IMR-90 (cell line): ENCODE data around the gene CSKMT. TPM values are rescaled to one million over a fixed set of nuclear protein-coding genes. Genes with fewer than 3 reads are reported as not detected.
A peak's percentile ranks its signal among the peaks of the same experiment; 100 is the strongest.

ENCODE experiments used
- ATAC-seq: fragments of 200-7000 bp; cut with Tn5 transposase; 2 replicates; pipeline ENCODE4 v1.9.1; 2020; ENCODE audit warnings: low read depth, mild to moderate bottlenecking, moderate library complexity
- BruUV-seq: library from RNA; stranded (reverse); fragments of 400-500 nt; replicated peaks from 2 replicates; lab custom pipeline; 2021; lab: Mats Ljungman, UMichigan
- CTCF ChIA-PET: fragments of 300-600 bp; formaldehyde crosslinking; extraction: SDS; loops from one replicate; lab custom pipeline; 2021; ENCODE audit warnings: antibody characterized with exemption; lab: Yijun Ruan, JAX
- POLR2A ChIA-PET: fragments of 300-600 bp; sonication (Branson Sonifier 250); formaldehyde crosslinking; loops from one replicate; lab custom pipeline; 2022; ENCODE audit warnings: antibody characterized with exemption; ENCODE audit not compliant: unreplicated experiment; lab: Charles Lee
- DNase-seq: peaks from one replicate; pipeline ENCODE4 v3.0.0; 2013
- H2AFZ ChIP-seq: replicated peaks from 2 replicates; pipeline ENCODE3; 2013; ENCODE audit warnings: low read length, mild to moderate bottlenecking; ENCODE audit not compliant: poor library complexity
- H2AK5ac ChIP-seq: 2 replicates; pipeline ENCODE4 v1.6.1; 2013; ENCODE audit warnings: low read depth, low read length, inconsistent platforms
- H2AK9ac ChIP-seq: replicated peaks from 2 replicates; pipeline ENCODE3; 2013; ENCODE audit warnings: mild to moderate bottlenecking, low read depth, low read length, moderate library complexity; ENCODE audit not compliant: poor library complexity
- H2BK120ac ChIP-seq: 2 replicates; pipeline ENCODE4 v1.6.1; 2013; ENCODE audit warnings: low read depth, low read length, inconsistent platforms
- H2BK15ac ChIP-seq: 3 replicates; pipeline ENCODE4 v1.6.1; 2013; ENCODE audit warnings: low read depth, low read length, inconsistent platforms
- H2BK20ac ChIP-seq: 2 replicates; pipeline ENCODE4 v1.6.1; 2013; ENCODE audit warnings: low read depth, mild to moderate bottlenecking, inconsistent platforms, low read length, moderate library complexity
- H2BK5ac ChIP-seq: 2 replicates; pipeline ENCODE4 v1.6.1; 2013; ENCODE audit warnings: mild to moderate bottlenecking, low read depth, low read length, inconsistent platforms; ENCODE audit not compliant: poor library complexity, severe bottlenecking
- H3K14ac ChIP-seq: replicated peaks from 2 replicates; pipeline ENCODE4 v1.6.1; 2013; ENCODE audit warnings: low read depth, low read length, inconsistent platforms
- H3K18ac ChIP-seq: 2 replicates; pipeline ENCODE4 v1.6.1; 2013; ENCODE audit warnings: low read depth, low read length, control low read depth
- H3K23ac ChIP-seq: 2 replicates; pipeline ENCODE4 v1.6.1; 2013; ENCODE audit warnings: low read depth, low read length, inconsistent platforms
- H3K27ac ChIP-seq: 2 replicates; pipeline ENCODE4 v1.5.1; 2013; ENCODE audit warnings: mild to moderate bottlenecking, control low read depth, low read length; ENCODE audit not compliant: insufficient read depth
- H3K27me3 ChIP-seq: 2 replicates; pipeline ENCODE4 v1.6.1; 2013; ENCODE audit warnings: low read length; ENCODE audit not compliant: control insufficient read depth, insufficient read depth
- H3K36me3 ChIP-seq: 2 replicates; pipeline ENCODE4 v1.6.1; 2013; ENCODE audit warnings: low read length, mixed read lengths; ENCODE audit not compliant: control insufficient read depth, insufficient read depth
- H3K4ac ChIP-seq: 2 replicates; pipeline ENCODE4 v1.6.1; 2013; ENCODE audit warnings: low read depth, low read length, inconsistent platforms
- H3K4me1 ChIP-seq: 2 replicates; pipeline ENCODE4 v1.6.1; 2013; ENCODE audit warnings: low read length, mixed read lengths; ENCODE audit not compliant: control insufficient read depth, insufficient read depth
- H3K4me2 ChIP-seq: 2 replicates; pipeline ENCODE4 v1.6.1; 2013; ENCODE audit warnings: low read depth, mild to moderate bottlenecking, control low read depth, low read length, moderate library complexity
- H3K4me3 ChIP-seq: 2 replicates; pipeline ENCODE4 v1.5.1; 2013; ENCODE audit warnings: low read depth, mild to moderate bottlenecking, control low read depth, low read length, moderate library complexity; ENCODE audit not compliant: insufficient read depth
- H3K56ac ChIP-seq: 2 replicates; pipeline ENCODE4 v1.6.1; 2013; ENCODE audit warnings: low read length, inconsistent platforms; ENCODE audit not compliant: insufficient read depth; ENCODE audit errors: extremely low read depth
- H3K79me1 ChIP-seq, 2 experiments: 2 replicates each; pipeline ENCODE4 v1.6.1; 2013; ENCODE audit warnings: low read length in 2 of 2, inconsistent platforms in 1 of 2, low read depth in 1 of 2
- H3K9ac ChIP-seq: 2 replicates; pipeline ENCODE4 v1.6.1; 2013; ENCODE audit warnings: low read depth, low read length, control low read depth
- H3K9me1 ChIP-seq: 2 replicates; pipeline ENCODE4 v1.6.1; 2013; ENCODE audit warnings: low read length, inconsistent platforms; ENCODE audit not compliant: insufficient read depth
- H3K9me3 ChIP-seq: 2 replicates; pipeline ENCODE4 v1.6.1; 2013; ENCODE audit warnings: low read length; ENCODE audit not compliant: control insufficient read depth, insufficient read depth
- H4K20me1 ChIP-seq: 2 replicates; pipeline ENCODE4 v1.6.1; 2013; ENCODE audit warnings: low read length, inconsistent platforms; ENCODE audit not compliant: insufficient read depth
- H4K5ac ChIP-seq: 2 replicates; pipeline ENCODE4 v1.6.1; 2013; ENCODE audit warnings: mild to moderate bottlenecking, low read depth, low read length, control low read depth
- H4K8ac ChIP-seq, 2 experiments: 2 replicates each; pipeline ENCODE4 v1.6.1; 2013; ENCODE audit warnings: low read depth in 2 of 2, low read length in 2 of 2, control low read depth in 1 of 2, inconsistent platforms in 1 of 2
- H4K91ac ChIP-seq: 2 replicates; pipeline ENCODE4 v1.6.1; 2013; ENCODE audit warnings: low read depth, low read length, inconsistent platforms; ENCODE audit not compliant: insufficient read depth
- CEBPB ChIP-seq: IDR thresholded peaks from 2 replicates; pipeline ENCODE4 v1.6.1; 2012; ENCODE audit warnings: low read depth, low read length, improper control_type of control experiment
- FOS ChIP-seq: fragments of 150-350 bp; IDR thresholded peaks from 2 replicates; pipeline ENCODE4 v1.6.1; 2016; ENCODE audit warnings: low read depth, low read length
- MAFK ChIP-seq: IDR thresholded peaks from 2 replicates; pipeline ENCODE4 v1.6.1; 2012; ENCODE audit warnings: low read depth, low read length, improper control_type of control experiment
- MAZ ChIP-seq: IDR thresholded peaks from 2 replicates; pipeline ENCODE4 v1.6.1; 2012; ENCODE audit warnings: low read depth, mild to moderate bottlenecking, low read length, improper control_type of control experiment, moderate library complexity, borderline replicate concordance
- MXI1 ChIP-seq: IDR thresholded peaks from 2 replicates; pipeline ENCODE4 v1.6.1; 2012; ENCODE audit warnings: low read depth, mild to moderate bottlenecking, low read length, moderate library complexity, borderline replicate concordance
- NFE2L2 ChIP-seq: fragments of 150-350 bp; IDR thresholded peaks from 2 replicates; pipeline ENCODE4 v1.6.1; 2016; ENCODE audit warnings: low read depth, mild to moderate bottlenecking, low read length
- USF2 ChIP-seq: fragments of 150-350 bp; IDR thresholded peaks from 2 replicates; pipeline ENCODE4 v1.6.1; 2017; ENCODE audit warnings: mild to moderate bottlenecking, antibody characterized with exemption, low read length, low read depth
- WGBS, 2 experiments: methylation state at CpG; one replicate each; pipeline versions ENCODE4 v1.1.5 to v1.1.7; 2013; ENCODE audit warnings: missing lambda C conversion rate in 2 of 2; ENCODE audit not compliant: insufficient read length in 1 of 2; ENCODE audit errors: extremely low coverage in 2 of 2; 5-methylcytosine and 5-hydroxymethylcytosine counted together
- dilution Hi-C: fragments of 300-500 bp; cut with HindIII; formaldehyde crosslinking; loops from one replicate; pipeline ENCODE4 v1.14.3; 2018; ENCODE audit warnings: low sequenced_read_pairs; ENCODE audit not compliant: unreplicated experiment
- in situ Hi-C: fragments of 300-500 bp; cut with MboI; formaldehyde crosslinking; loops from 3 replicates; pipeline ENCODE4 v1.14.3; 2019; ENCODE audit warnings: low sequenced_read_pairs, inconsistent platforms, mixed read lengths
- intact Hi-C: fragments of 100-400 bp; cut with micrococcal nuclease; formaldehyde crosslinking; loops from 2 replicates; pipeline ENCODE4 v1.10.0; 2022
- polyA plus RNA-seq, 3 experiments: library from polyadenylated mRNA; depleted of rRNA; stranded (reverse); fragments of >200 nt; gene quantifications; 2 replicates each; pipeline ENCODE4 v1.2.3, GENCODE V29; 2012; ENCODE audit warnings: low replicate concordance in 1 of 3
- total RNA-seq: library from RNA; depleted of rRNA; stranded (reverse); fragments of >200 nt; gene quantifications from 2 replicates; pipeline ENCODE4 v1.2.3, GENCODE V29; 2012

The CSKMT gene
- total and polyA plus RNA-seq, 2 of the 4 experiments (the other 2 are of a cell fraction): 5.3 to 7.9 TPM

GRCh38 chr11:62689421-62690183, 24.5 kb downstream of the CSKMT start, which contains the start of gene LRRN4CL:
TSS of gene LRRN4CL (minus strand) at chr11:62689530. CDS start at chr11:62688508, 1,022 bp downstream.
- dilution Hi-C loops (no loop called here), in situ Hi-C loops (loop anchor here (10.0 kb wide), 1 partner anchor 295 kb away; no protein-coding TSS in a partner anchor), intact Hi-C loops (loop anchor here (10.0 kb wide), 1 partner anchor 95 kb away; the partner anchor contains the start of gene TUT1)
- peak within 1 kb of the TSS; percentile 66; the same call in 1 of the 2 replicates for H3K27ac ChIP-seq
- DNase-seq (peak; percentile 86), ATAC-seq (peak; percentile 88)
- H3K27me3 ChIP-seq: no peaks in the 10 kb centered on the region
- peak within 1 kb of the TSS; percentile 75; the same call in 1 of the 2 replicates for H3K23ac ChIP-seq
- H2AFZ ChIP-seq: peak within 1 kb of the TSS; percentile 80
- H3K9me1 ChIP-seq: peaks cover 6% of the 10 kb centered on the region; the same call in 1 of the 2 replicates
- H2AK9ac ChIP-seq: peak within 1 kb of the TSS; percentile 89
- CTCF ChIA-PET: interaction anchor here (0.6 to 2.0 kb wide), 7 partner anchors 9 to 322 kb away, joined by 3 to 5 read pairs (median 3); partner anchors contain the start of gene UBXN1
- no TSS peak for BruUV-seq
- no CpG with 5 or more reads among the region's 11 CpGs for WGBS, 2 experiments
- H3K14ac ChIP-seq: peak within 1 kb of the TSS; percentile 70
- no peaks in the 10 kb centered on the region for H3K9me3 ChIP-seq
- H4K91ac ChIP-seq: peak within 1 kb of the TSS; percentile 68
- H3K4me1 ChIP-seq: peaks cover 9% of the 10 kb centered on the region; the same call in 1 of the 2 replicates
- H3K79me1 ChIP-seq: peaks cover 0 to 4% of the 10 kb centered on the region in 2 experiments; a peak in 1 of 4 replicates
- peak within 1 kb of the TSS; percentile 44 for H2BK5ac ChIP-seq
- POLR2A ChIA-PET: interaction anchor here (0.8 to 1.1 kb wide), 2 partner anchors 9 to 115 kb away, joined by 3 to 4 read pairs; partner anchors contain the start of gene EEF1G
- H2BK20ac ChIP-seq: peak within 1 kb of the TSS; percentile 60
- H3K56ac ChIP-seq: no peak within 1 kb of the TSS
- H4K20me1 ChIP-seq: 0 out of 2 replicates have a peak, but pooled peaks cover 6% of the 10 kb centered on the region
- TF ChIP-seq MXI1 (peak; percentile 49; the same call in 1 of the 2 replicates), USF2 (peak; percentile 49; the same call in 1 of the 2 replicates), NFE2L2 (no peak), CEBPB (peak; percentile 70), FOS (peak; percentile 51; the same call in 1 of the 2 replicates), MAZ (peak; percentile 66; the same call in 1 of the 2 replicates), MAFK (no peak)
- H2AK5ac ChIP-seq: peak within 1 kb of the TSS; percentile 93
- peak within 1 kb of the TSS; percentile 61 for H2BK120ac ChIP-seq
- H3K4me3 ChIP-seq: no peak within 1 kb of the TSS
- H4K8ac ChIP-seq: peak within 1 kb of the TSS; percentile 60 to 86; a peak in 3 of 4 replicates
- peak within 1 kb of the TSS; percentile 55; the same call in 1 of the 3 replicates for H2BK15ac ChIP-seq
- H3K36me3 ChIP-seq: peaks cover 21% of the 10 kb centered on the region
- peak within 1 kb of the TSS; percentile 82 for H3K4ac ChIP-seq
- H4K5ac ChIP-seq: peak within 1 kb of the TSS; percentile 27; the same call in 1 of the 2 replicates
- H3K18ac ChIP-seq: peak within 1 kb of the TSS; percentile 16; the same call in 1 of the 2 replicates
- H3K4me2 ChIP-seq: peak within 1 kb of the TSS; percentile 32; the same call in 1 of the 2 replicates
- H3K9ac ChIP-seq: no peak within 1 kb of the TSS; the same call in 1 of the 2 replicates
